Islet of Langerhans (tissue), 1 donor: ENCODE measurements around the gene OR5A2.
"Not testable (repeated sequence)": the region's sequence is repeated elsewhere in the genome, so short reads cannot be mapped to it uniquely, and the experiment has no call there.

ENCODE experiments used
- FAIRE-seq: peaks from one replicate; lab custom pipeline; 2011; peaks lifted over from hg19 to GRCh38; lab: Jason Lieb, UNC

Gene OR5A2

GRCh38 chr11:59426361-59427067, at the start of gene OR5A2:
Gene OR5A2 (minus strand): TSS chr11:59426413. CDS start chr11:59422953, 3,460 bp downstream.
- FAIRE-seq, result no peak

- FAIRE-seq, result no peak
Observed at GRCh38 chr11:59475176-59475575, 49.0 kb upstream of the OR5A2 start.

- no peak for FAIRE-seq
Observed at GRCh38 chr11:59473015-59473414, 46.8 kb upstream of the OR5A2 start, which contains the start of gene OR4D10. Gene OR4D10 (plus strand): TSS chr11:59473315. CDS start chr11:59477430, 4,115 bp downstream.

- no peak for FAIRE-seq
Observed at GRCh38 chr11:59463190-59463641, 37.0 kb upstream of the OR5A2 start.

GRCh38 chr11:59459916-59460315, 33.7 kb upstream of the OR5A2 start:
- no peak for FAIRE-seq

GRCh38 chr11:59456661-59457060, 30.4 kb upstream of the OR5A2 start, which contains the start of gene OR4D6:
Gene OR4D6 (plus strand): TSS chr11:59456961. CDS start chr11:59456961, 0 bp downstream.
- FAIRE-seq, result no peak

- FAIRE-seq, result no peak
Observed at GRCh38 chr11:59448484-59448883, 22.3 kb upstream of the OR5A2 start.

GRCh38 chr11:59445624-59446023, 19.4 kb upstream of the OR5A2 start:
- not testable (repeated sequence) for FAIRE-seq

GRCh38 chr11:59437770-59438169, 11.6 kb upstream of the OR5A2 start:
- no peak for FAIRE-seq

GRCh38 chr11:59436169-59436568, 10.0 kb upstream of the OR5A2 start, which contains the start of gene OR5A1:
Gene OR5A1 (plus strand): TSS chr11:59436469. CDS start chr11:59443169, 6,700 bp downstream.
- no peak for FAIRE-seq

- no peak for FAIRE-seq
Observed at GRCh38 chr11:59429924-59430516, 3.8 kb upstream of the OR5A2 start.

GRCh38 chr11:59427068-59427382, 812 bp upstream of the OR5A2 start:
- FAIRE-seq, result no peak

- FAIRE-seq, result no peak
Observed at GRCh38 chr11:59425131-59425530, 1.1 kb downstream of the OR5A2 start.

GRCh38 chr11:59423835-59424234, 2.4 kb downstream of the OR5A2 start:
- no peak for FAIRE-seq

GRCh38 chr11:59418156-59418555, 8.1 kb downstream of the OR5A2 start:
- FAIRE-seq, result no peak

GRCh38 chr11:59417023-59417422, 9.2 kb downstream of the OR5A2 start:
- FAIRE-seq, result no peak

GRCh38 chr11:59416613-59417012, 9.6 kb downstream of the OR5A2 start:
- FAIRE-seq, result no peak

- no peak for FAIRE-seq
Observed at GRCh38 chr11:59415111-59415510, 11.1 kb downstream of the OR5A2 start.

GRCh38 chr11:59413646-59414045, 12.6 kb downstream of the OR5A2 start:
- no peak for FAIRE-seq

- FAIRE-seq, result no peak
Observed at GRCh38 chr11:59403546-59403945, 22.7 kb downstream of the OR5A2 start.

GRCh38 chr11:59401262-59401552, 25.0 kb downstream of the OR5A2 start:
- no peak for FAIRE-seq

GRCh38 chr11:59400461-59401261, 25.6 kb downstream of the OR5A2 start:
- FAIRE-seq, result no peak

GRCh38 chr11:59394186-59394585, 32.0 kb downstream of the OR5A2 start:
- no peak for FAIRE-seq
